HG02610 (cell line): Measurements from ENCODE around the gene DPP7.

Experiments used
- ATAC-seq: cut with Tn5 transposase; IDR thresholded peaks from one replicate; pipeline ENCODE4 v1.9.1; 2021; ENCODE audit warnings: mild to moderate bottlenecking, moderate library complexity; ENCODE audit not compliant: unreplicated experiment

Gene DPP7

GRCh38 chr9:137095664-137096517 is 18.6 kb downstream of the DPP7 start:
- ATAC-seq, result peak; percentile 71

GRCh38 chr9:137089232-137089947 is 25.1 kb downstream of the DPP7 start:
- ATAC-seq, result no peak

DNA sequence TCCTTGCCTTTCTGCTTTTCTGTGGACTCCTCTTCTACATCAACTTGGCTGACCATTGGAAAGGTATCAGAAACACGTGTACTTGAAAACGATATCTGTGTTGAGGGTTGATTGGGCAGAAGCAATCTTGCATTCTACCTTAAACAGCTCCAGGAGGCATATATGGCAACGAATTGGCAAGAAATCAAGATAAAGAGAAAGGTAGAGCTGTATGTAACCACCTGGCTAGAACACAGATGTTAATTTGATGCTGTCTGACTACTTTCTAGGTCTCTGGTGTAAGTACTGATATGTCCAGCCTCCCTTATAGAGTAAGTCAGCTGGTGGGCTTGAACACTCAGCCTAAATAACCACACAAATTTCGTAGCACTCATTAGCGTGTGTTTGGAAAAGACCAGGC is 26.4 kb downstream of the DPP7 start:
- no peak for ATAC-seq

DNA sequence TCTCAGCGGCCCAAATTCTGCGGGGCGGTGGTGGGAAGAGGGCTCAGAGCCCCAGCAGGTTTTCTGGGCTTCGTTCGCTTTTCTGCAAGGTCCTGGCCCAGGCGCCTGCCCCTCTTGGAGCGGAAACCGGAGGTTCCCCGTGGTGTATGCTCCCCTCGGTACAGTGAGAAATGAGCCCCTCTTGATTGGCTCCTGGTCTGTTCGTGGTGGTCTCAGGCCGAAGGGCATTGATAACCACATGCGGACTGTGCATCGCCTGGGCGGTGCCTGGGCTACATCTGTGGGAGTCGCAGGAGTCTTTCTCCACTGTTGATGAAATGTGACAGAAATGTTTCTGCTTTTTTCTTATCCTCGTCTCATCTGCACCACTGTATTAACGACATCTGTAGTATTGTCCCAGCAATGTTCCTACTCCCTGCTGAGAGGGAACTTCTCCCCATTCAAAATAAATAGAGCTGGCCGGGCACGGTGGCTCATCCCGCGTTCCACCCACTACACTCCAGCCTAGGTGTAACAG is 27.1 kb downstream of the DPP7 start:
- ATAC-seq, result no peak

- ATAC-seq, result peak; percentile 80
Observed at GRCh38 chr9:137086531-137087408, 27.8 kb downstream of the DPP7 start, which contains the start of gene MAN1B1. MAN1B1 (plus strand) TSS chr9:137086985; CDS start chr9:137087000, 15 bp downstream.

- ATAC-seq, result peak; percentile 4
Observed at GRCh38 chr9:137085920-137086530, 28.5 kb downstream of the DPP7 start.

DNA sequence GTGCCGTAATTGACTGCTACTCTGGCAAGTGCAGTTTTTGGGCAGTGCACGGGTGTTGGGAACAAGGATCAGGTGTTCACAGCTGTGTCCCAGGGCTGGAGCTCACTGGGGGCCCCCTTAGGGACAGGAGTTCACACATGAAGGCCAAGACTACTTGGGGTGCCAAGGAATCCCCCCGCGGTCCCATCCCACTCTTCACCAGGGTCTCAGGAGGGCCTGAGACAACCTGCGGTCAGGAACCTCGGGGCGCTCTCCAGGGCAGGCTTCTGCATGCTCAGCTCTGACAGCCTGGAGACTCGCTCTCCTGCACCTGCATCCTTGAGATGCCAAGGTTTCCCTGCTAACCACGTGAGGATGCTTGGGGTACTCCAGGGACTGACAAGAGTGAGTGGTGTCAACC is 30.0 kb downstream of the DPP7 start:
- ATAC-seq, result no peak

GRCh38 chr9:137083394-137084004 is 31.0 kb downstream of the DPP7 start:
- ATAC-seq, result no peak

DNA sequence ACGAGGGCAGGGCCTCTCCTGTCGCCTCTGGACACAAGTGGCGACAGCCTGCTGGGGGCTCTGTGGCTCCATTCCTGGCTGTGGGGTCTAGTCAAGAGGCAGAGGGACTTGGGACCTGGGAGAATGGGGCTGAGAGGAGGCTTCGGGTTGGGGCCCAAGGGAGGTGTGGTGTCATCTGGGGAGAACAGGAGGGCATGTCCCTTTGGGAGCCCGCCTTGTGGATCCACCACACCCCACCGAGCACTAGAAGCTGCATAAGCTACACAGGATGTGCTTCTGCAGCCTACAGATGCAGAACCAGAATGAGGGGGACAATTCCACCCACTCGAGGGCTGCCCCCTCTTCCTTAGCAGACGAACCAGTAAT is 31.6 kb downstream of the DPP7 start:
- no peak for ATAC-seq

- no peak for ATAC-seq
Observed at GRCh38 chr9:137082222-137082924, 32.2 kb downstream of the DPP7 start.

GRCh38 chr9:137080260-137081122 is 34.0 kb downstream of the DPP7 start:
- ATAC-seq, result no peak

- ATAC-seq, result no peak
Observed at GRCh38 chr9:137079401-137079787, 35.1 kb downstream of the DPP7 start.

- ATAC-seq, result no peak
Observed at GRCh38 chr9:137078701-137079400, 35.7 kb downstream of the DPP7 start.

DNA sequence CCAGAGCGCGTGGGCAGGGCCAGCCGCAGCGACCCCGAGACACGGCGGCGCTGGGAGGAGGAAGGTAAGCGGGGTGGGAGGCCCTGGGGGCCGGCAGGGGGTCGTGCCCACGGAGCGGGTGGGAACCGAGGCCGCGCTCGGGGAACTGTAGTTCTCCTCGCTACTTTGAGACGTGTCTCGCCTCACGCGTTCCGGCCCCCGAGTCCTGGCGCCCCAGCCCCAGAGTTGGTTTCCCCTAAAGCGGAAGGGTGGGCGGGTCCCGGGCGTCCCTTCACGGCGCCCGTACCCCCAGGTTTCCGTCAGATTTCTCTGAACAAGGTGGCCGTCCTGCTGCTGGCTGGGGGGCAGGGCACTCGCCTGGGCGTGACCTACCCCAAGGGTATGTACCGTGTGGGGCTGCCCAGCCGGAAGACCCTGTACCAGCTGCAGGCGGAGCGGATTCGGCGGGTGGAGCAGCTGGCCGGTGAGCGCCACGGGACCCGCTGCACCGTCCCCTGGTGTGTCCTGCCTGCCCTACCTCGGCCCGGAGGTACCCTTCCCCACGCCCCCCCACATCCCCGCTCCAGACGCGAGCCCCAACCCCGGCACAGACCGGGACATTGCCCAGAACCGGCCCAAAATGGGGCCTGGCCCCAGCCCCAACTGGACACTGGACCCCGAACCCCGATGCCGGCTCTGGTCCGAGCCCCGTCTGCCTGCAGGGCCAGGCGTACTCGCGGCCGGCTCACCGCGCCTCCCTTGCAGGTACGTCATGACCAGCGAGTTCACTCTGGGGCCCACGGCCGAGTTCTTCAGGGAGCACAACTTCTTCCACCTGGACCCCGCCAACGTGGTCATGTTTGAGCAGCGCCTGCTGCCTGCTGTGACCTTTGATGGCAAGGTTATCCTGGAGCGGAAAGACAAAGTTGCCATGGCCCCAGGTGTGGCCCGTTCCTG is 36.5 kb downstream of the DPP7 start:
- no peak for ATAC-seq

DNA sequence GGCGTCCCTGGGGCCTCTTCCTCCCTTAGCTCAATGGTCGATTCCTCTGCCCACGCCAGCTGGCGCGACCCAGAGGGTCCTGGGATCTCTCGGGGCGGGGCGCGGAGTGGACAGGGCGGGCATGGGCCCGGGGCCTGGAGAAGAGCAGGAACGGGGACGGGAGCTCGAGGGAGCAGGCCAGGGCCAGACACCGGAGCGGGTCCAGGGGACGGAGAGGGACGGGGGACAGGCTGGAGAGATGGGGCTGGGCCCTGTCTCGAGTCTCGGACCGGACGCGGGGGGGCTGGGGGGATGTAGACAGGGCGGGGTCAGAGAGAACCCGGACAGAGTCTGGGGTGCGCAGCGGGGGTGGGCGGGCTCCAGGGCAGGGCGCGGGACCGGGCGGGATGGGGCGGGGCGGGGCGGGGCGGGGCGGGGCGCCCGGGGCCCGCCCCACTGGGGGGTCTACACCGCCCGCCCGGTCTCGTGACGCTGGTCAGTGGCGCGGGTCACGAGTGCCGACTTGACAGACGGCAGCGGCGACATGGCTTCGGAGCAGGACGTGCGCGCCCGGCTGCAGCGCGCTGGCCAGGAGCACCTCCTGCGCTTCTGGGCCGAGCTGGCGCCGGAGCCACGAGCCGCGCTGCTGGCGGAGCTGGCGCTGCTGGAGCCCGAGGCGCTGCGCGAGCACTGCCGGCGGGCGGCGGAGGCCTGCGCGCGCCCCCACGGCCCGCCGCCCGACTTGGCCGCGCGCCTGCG is 37.4 kb downstream of the DPP7 start, which contains the start of gene UAP1L1:
Gene UAP1L1, plus strand, starts transcription at position 508 of the 738 bp plus-strand sequence. Its CDS starts 16 bp downstream, at position 524.
- ATAC-seq, result no peak

DNA sequence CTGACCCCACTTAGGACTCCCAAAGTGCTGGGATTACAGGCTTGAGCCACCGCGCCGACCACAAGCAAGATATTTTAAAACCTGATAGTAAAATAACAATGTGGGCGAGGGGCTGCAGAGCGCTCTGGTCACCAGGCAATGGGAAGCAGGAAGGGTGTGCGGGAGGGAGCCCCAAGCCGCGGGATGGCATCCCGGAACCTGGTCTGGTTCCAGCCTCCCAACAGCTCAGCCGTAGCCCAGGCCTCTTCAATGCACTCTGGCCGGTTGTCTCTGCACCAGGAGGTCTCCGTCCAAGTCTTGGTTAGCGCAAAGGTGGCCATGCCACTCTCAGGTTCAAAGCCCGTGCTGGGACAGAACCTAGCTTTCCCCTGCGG is 37.9 kb downstream of the DPP7 start:
- ATAC-seq, result no peak
